HL-60 (cell line): Measurements from ENCODE around the gene DNAJC15.

Experiments used
- GABPA ChIP-seq: IDR thresholded peaks from 2 replicates; pipeline ENCODE4 v1.6.1; 2012; ENCODE audit warnings: low read depth
- POLR2AphosphoS5 ChIP-seq: IDR thresholded peaks from 2 replicates; pipeline ENCODE4 v1.6.1; 2012; ENCODE audit warnings: low read depth
- SPI1 ChIP-seq: IDR thresholded peaks from 2 replicates; pipeline ENCODE4 v1.6.1; 2012; ENCODE audit warnings: low read depth, mild to moderate bottlenecking, borderline replicate concordance
- TF ChIP-seq, protein P1 (sequence below): IDR thresholded peaks from one replicate; pipeline ENCODE4 v1.5.1; 2011; ENCODE audit warnings: low read length, control low read depth, inconsistent platforms; ENCODE audit not compliant: insufficient read depth
- TF ChIP-seq, protein P2 (sequence below): IDR thresholded peaks from 2 replicates; pipeline ENCODE4 v1.6.1; 2012; ENCODE audit warnings: low read depth; ENCODE audit not compliant: insufficient replicate concordance

DNA sequence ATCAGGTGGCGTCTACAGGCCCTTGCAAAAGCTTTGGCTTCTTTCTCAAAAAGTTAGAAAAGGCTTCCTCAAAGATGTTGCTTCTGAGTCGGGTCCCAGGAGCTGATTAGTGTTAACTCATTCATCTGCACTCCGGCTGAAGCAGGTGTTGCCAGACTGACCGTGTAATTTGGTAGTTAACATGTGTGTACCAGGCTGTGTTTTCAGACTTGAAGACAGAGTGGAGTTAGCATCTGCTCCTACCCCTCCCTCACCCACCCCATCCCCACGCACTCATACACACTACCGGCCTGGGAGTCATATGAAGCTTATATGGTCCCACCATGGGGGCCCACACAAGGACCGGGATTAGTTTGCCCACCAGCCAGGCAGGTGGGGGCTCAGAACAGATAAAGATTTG, 111.5 kb downstream of the DNAJC15 start:
- TF ChIP-seq, protein P1, sequence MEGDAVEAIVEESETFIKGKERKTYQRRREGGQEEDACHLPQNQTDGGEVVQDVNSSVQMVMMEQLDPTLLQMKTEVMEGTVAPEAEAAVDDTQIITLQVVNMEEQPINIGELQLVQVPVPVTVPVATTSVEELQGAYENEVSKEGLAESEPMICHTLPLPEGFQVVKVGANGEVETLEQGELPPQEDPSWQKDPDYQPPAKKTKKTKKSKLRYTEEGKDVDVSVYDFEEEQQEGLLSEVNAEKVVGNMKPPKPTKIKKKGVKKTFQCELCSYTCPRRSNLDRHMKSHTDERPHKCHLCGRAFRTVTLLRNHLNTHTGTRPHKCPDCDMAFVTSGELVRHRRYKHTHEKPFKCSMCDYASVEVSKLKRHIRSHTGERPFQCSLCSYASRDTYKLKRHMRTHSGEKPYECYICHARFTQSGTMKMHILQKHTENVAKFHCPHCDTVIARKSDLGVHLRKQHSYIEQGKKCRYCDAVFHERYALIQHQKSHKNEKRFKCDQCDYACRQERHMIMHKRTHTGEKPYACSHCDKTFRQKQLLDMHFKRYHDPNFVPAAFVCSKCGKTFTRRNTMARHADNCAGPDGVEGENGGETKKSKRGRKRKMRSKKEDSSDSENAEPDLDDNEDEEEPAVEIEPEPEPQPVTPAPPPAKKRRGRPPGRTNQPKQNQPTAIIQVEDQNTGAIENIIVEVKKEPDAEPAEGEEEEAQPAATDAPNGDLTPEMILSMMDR: no peak
- TF ChIP-seq POLR2AphosphoS5 (no peak), GABPA (no peak), SPI1 (no peak)
- TF ChIP-seq, protein P2, sequence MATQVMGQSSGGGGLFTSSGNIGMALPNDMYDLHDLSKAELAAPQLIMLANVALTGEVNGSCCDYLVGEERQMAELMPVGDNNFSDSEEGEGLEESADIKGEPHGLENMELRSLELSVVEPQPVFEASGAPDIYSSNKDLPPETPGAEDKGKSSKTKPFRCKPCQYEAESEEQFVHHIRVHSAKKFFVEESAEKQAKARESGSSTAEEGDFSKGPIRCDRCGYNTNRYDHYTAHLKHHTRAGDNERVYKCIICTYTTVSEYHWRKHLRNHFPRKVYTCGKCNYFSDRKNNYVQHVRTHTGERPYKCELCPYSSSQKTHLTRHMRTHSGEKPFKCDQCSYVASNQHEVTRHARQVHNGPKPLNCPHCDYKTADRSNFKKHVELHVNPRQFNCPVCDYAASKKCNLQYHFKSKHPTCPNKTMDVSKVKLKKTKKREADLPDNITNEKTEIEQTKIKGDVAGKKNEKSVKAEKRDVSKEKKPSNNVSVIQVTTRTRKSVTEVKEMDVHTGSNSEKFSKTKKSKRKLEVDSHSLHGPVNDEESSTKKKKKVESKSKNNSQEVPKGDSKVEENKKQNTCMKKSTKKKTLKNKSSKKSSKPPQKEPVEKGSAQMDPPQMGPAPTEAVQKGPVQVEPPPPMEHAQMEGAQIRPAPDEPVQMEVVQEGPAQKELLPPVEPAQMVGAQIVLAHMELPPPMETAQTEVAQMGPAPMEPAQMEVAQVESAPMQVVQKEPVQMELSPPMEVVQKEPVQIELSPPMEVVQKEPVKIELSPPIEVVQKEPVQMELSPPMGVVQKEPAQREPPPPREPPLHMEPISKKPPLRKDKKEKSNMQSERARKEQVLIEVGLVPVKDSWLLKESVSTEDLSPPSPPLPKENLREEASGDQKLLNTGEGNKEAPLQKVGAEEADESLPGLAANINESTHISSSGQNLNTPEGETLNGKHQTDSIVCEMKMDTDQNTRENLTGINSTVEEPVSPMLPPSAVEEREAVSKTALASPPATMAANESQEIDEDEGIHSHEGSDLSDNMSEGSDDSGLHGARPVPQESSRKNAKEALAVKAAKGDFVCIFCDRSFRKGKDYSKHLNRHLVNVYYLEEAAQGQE: no peak
